ENCODE measurements around the gene GLT1D1.

GLT1D1 gene

DNA sequence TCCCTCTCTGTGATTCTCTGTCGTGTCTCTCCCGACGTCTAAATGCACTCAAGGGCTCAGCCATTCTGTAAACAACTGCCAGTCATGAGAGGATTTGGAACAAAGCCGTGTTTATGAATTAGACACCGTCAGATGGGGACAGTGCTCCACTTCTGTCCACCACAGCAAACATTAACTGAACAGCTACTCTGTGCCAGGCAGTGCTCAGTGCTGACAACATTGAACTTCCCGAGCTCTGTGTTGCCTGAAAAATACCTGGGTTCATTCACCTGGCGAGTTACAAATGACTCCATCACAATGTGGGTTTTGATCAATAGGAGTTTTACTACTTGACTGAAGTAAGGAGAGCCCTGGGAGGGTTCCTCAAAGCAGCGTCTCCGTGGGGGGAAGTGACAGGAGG is 139.3 kb downstream of the GLT1D1 start:
- no peaks in the 10 kb centered on the region for H3K36me3 ChIP-seq (ENCODE audit: control insufficient read depth in 1 of 2, insufficient read depth in 2 of 2, low read length in 2 of 2)
- no peaks in the 10 kb centered on the region for H3K27me3 ChIP-seq (ENCODE audit: low read depth, low read length)
- no peak overlapping the region for H3K27ac ChIP-seq (ENCODE audit: low read length)
- no peak overlapping the region for H3K4me3 ChIP-seq (ENCODE audit: low read depth in 1 of 2, low read length in 2 of 2)
- H3K9me3 ChIP-seq (ENCODE audit: control insufficient read depth in 1 of 2, low read length in 2 of 2) = peaks cover 5 to 6% of the 10 kb centered on the region in 2 donors
- H3K4me1 ChIP-seq (ENCODE audit: control insufficient read depth in 1 of 2, insufficient read depth in 2 of 2, low read length in 2 of 2) = no peaks in the 10 kb centered on the region

DNA sequence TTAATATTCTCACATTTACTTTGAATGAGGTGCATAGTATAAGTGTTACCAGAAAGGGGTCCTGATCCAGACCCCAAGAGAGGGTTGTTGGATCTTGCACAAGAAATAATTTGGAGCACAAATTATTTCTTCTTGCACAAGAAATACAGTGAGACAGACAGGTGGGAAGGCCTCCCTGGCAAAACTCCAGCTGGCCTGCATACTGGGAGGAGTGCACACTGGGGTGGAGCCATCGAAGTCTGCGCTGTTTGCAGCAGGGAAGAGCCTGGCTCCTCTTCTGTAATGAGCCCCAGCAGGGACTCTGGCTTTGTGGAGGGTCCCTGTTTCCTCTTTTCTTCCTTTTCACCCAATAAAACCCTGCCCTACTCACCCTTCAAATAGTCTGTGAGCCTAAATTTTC is 141.6 kb downstream of the GLT1D1 start:
- Histone ChIP-seq H3K27ac (ENCODE audit: low read length) (no peak overlapping the region), H3K36me3 (ENCODE audit: control insufficient read depth in 1 of 2, insufficient read depth in 2 of 2, low read length in 2 of 2) (no peaks in the 10 kb centered on the region), H3K4me3 (ENCODE audit: low read depth in 1 of 2, low read length in 2 of 2) (no peak overlapping the region), H3K27me3 (ENCODE audit: low read depth, low read length) (no peaks in the 10 kb centered on the region), H3K4me1 (ENCODE audit: control insufficient read depth in 1 of 2, insufficient read depth in 2 of 2, low read length in 2 of 2) (no peaks in the 10 kb centered on the region), H3K9me3 (ENCODE audit: control insufficient read depth in 1 of 2, low read length in 2 of 2) (no peaks in the 10 kb centered on the region)

DNA sequence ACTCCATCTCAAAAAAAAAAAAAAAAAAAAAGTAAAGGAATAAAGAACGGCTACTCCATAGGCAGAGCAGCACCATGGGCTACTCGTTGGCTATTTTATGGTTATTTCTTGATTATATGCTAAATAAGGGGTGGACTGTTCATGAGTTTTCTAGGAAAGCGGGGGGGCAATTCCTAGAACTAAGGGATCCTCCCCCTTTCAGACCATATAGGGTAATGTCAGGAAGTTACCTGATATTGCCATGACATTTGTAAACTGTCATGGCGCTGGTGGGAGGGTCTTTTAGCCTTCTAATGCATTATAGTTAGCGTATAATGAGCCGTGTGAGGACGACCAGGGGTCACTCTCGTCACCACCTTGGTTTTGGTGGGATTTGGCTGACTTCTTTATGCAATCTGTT is 142.3 kb downstream of the GLT1D1 start:
- H3K36me3 ChIP-seq (ENCODE audit: control insufficient read depth in 1 of 2, insufficient read depth in 2 of 2, low read length in 2 of 2) = no peaks in the 10 kb centered on the region
- no peak overlapping the region for H3K4me3 ChIP-seq (ENCODE audit: low read depth in 1 of 2, low read length in 2 of 2)
- no peaks in the 10 kb centered on the region for H3K4me1 ChIP-seq (ENCODE audit: control insufficient read depth in 1 of 2, insufficient read depth in 2 of 2, low read length in 2 of 2)
- H3K27me3 ChIP-seq (ENCODE audit: low read depth, low read length) = no peaks in the 10 kb centered on the region
- H3K27ac ChIP-seq (ENCODE audit: low read length) = no peak overlapping the region
- no peaks in the 10 kb centered on the region for H3K9me3 ChIP-seq (ENCODE audit: control insufficient read depth in 1 of 2, low read length in 2 of 2)

DNA sequence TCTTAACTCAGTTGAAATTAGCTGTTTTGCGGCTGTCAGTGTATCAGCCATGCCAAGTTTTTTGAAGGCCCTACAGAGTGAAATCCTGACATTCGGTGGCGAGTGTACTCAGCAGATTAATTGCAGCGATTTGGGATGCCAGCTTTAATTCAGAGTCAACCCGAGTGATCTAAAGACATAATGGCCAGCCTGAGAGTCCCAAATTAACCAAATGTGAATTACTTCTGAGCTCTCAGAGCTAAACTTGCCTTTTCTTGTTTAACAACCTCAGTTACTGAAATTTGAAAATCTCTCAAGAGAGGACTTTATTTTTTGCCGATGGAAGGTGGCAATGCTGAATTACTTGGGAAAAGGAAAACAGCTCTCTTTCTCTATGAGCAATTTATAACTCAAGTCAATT is 148.5 kb downstream of the GLT1D1 start:
- Histone ChIP-seq H3K4me1 (ENCODE audit: control insufficient read depth in 1 of 2, insufficient read depth in 2 of 2, low read length in 2 of 2) (no peaks in the 10 kb centered on the region), H3K9me3 (ENCODE audit: control insufficient read depth in 1 of 2, low read length in 2 of 2) (no peaks in the 10 kb centered on the region), H3K27ac (ENCODE audit: low read length) (no peak overlapping the region), H3K36me3 (ENCODE audit: control insufficient read depth in 1 of 2, insufficient read depth in 2 of 2, low read length in 2 of 2) (no peaks in the 10 kb centered on the region), H3K4me3 (ENCODE audit: low read depth in 1 of 2, low read length in 2 of 2) (no peak overlapping the region), H3K27me3 (ENCODE audit: low read depth, low read length) (no peaks in the 10 kb centered on the region)

DNA sequence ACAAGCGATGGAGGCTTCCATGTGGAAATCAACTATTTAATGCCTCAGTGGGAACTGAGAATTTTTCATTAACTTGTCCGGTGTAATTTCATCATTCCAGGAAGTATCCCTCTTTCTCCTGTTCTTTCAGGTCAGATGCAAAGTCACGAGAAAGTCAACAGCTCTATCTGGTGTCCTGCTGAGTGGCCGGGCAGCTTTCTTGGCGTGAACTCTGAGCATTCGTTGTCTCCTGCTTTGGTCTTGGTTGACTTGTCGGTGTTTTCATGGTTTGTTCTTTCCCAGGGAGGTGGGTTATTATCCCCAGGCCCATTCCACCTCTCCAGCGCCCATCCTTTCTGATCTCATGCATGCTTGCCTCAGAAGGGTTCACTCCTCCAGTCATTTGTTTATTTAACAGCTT is 149.1 kb downstream of the GLT1D1 start:
- H3K4me1 ChIP-seq (ENCODE audit: control insufficient read depth in 1 of 2, insufficient read depth in 2 of 2, low read length in 2 of 2) = no peaks in the 10 kb centered on the region
- H3K27me3 ChIP-seq (ENCODE audit: low read depth, low read length) = no peaks in the 10 kb centered on the region
- no peaks in the 10 kb centered on the region for H3K36me3 ChIP-seq (ENCODE audit: control insufficient read depth in 1 of 2, insufficient read depth in 2 of 2, low read length in 2 of 2)
- H3K4me3 ChIP-seq (ENCODE audit: low read depth in 1 of 2, low read length in 2 of 2) = no peak overlapping the region
- H3K9me3 ChIP-seq (ENCODE audit: control insufficient read depth in 1 of 2, low read length in 2 of 2) = no peaks in the 10 kb centered on the region
- no peak overlapping the region for H3K27ac ChIP-seq (ENCODE audit: low read length)

DNA sequence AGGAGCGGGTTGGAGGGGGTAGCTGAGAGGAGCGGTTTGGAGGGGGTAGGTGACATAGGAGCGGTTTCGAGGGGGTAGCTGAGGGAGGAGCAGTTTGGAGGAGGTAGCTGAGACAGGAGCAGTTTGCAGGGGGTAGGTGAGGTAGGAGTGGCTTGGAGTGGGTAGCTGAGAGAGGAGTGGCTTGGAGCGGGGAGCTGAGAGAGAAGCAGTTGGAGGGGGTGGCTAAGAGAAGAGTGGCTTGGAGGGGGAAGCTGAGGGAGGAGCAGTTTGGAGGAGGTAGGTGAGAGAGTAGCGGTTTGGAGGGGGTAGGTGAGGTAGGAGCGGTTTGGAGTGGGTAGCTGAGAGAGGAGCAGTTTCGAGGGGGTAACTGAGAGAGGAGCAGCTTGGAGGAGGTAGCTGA is 152.1 kb downstream of the GLT1D1 start:
- H3K27me3 ChIP-seq (ENCODE audit: low read depth, low read length) = no peaks in the 10 kb centered on the region
- H3K4me3 ChIP-seq (ENCODE audit: low read depth in 1 of 2, low read length in 2 of 2) = no peak overlapping the region
- no peak overlapping the region for H3K27ac ChIP-seq (ENCODE audit: low read length)
- H3K4me1 ChIP-seq (ENCODE audit: control insufficient read depth in 1 of 2, insufficient read depth in 2 of 2, low read length in 2 of 2) = no peaks in the 10 kb centered on the region
- H3K36me3 ChIP-seq (ENCODE audit: control insufficient read depth in 1 of 2, insufficient read depth in 2 of 2, low read length in 2 of 2) = no peaks in the 10 kb centered on the region
- no peaks in the 10 kb centered on the region for H3K9me3 ChIP-seq (ENCODE audit: control insufficient read depth in 1 of 2, low read length in 2 of 2)

DNA sequence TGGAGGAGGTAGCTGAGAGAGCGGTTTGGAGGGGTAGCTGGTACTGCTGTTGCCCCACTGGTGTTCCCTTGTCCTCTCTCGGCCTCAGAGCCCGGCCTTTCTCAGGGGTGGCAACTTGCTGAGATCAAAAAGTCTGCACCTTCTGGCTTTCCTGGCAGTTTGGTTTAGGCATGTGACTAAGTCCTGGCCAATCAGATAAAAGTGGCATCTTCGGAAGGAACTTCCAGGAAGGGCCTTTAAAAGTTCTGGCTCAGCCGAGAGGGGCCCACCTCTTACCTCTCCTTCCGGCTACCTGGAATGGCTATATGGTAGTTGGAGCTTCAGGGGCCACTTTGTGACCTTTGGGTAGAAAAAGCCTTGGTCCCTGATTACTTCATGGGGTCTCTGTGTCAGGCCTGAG is 152.6 kb downstream of the GLT1D1 start:
- Histone ChIP-seq H3K9me3 (ENCODE audit: control insufficient read depth in 1 of 2, low read length in 2 of 2) (no peaks in the 10 kb centered on the region), H3K27ac (ENCODE audit: low read length) (no peak overlapping the region), H3K4me1 (ENCODE audit: control insufficient read depth in 1 of 2, insufficient read depth in 2 of 2, low read length in 2 of 2) (no peaks in the 10 kb centered on the region), H3K4me3 (ENCODE audit: low read depth in 1 of 2, low read length in 2 of 2) (no peak overlapping the region), H3K27me3 (ENCODE audit: low read depth, low read length) (no peaks in the 10 kb centered on the region), H3K36me3 (ENCODE audit: control insufficient read depth in 1 of 2, insufficient read depth in 2 of 2, low read length in 2 of 2) (no peaks in the 10 kb centered on the region)

DNA sequence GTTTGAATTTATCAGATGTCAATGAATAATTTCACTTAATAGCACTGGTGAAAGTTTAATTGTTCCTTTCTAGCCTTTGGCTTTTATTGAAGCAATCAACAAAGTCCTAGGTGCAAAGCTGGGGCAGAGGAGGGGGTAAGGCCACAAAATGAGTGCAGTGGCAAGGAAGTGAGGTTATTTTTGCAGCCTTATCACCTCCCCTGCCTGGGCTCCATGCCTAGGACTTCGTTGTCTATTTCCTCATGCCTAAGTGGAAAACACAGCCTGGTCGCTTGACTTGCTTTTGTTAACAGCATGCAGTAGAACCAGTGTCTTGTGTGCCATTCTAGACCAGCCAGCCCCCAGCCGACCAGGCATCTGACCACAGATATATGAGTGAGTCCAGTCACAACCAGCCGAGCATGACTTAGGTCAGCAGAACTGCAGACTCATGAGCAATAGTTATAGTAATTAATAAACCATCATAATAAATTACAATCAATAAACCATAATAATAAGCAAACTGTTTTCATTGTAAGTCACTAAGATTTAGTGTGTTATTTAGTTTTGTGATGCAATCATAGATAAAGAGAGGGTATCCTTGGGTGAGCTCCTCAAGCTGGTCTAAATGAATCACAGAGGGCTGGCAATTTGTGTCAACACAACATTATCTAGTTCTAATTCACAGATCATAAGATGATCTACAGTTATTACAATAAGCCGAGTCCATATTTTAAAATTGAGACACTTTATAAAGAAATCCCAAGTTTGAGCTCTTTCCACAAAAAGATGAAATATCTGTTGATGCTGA is 156.8 kb downstream of the GLT1D1 start:
- Histone ChIP-seq H3K4me3 (ENCODE audit: low read depth in 1 of 2, low read length in 2 of 2) (no peak overlapping the region), H3K4me1 (ENCODE audit: control insufficient read depth in 1 of 2, insufficient read depth in 2 of 2, low read length in 2 of 2) (no peaks in the 10 kb centered on the region), H3K27ac (ENCODE audit: low read length) (no peak overlapping the region), H3K36me3 (ENCODE audit: control insufficient read depth in 1 of 2, insufficient read depth in 2 of 2, low read length in 2 of 2) (no peaks in the 10 kb centered on the region), H3K27me3 (ENCODE audit: low read depth, low read length) (no peaks in the 10 kb centered on the region), H3K9me3 (ENCODE audit: control insufficient read depth in 1 of 2, low read length in 2 of 2) (no peaks in the 10 kb centered on the region)

DNA sequence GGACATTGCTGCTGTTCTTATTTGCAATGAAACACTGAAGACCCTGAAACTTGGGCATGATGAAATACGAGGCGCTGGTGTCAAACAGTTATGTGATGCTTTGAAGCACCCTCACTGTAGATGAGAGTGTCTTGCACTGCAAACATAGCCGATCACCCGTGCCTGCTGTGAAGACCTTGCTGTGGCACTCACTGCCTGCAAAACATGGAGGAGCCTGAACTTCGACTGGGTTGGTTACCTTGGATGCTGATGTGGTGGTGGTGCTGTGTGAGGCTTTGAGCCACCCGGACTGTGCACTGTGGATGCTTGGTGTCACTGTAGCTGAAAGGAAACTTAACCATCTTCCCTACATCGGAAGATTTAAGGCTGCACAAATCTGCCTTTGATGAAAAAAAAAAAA is 162.9 kb downstream of the GLT1D1 start:
- no peak overlapping the region for H3K4me3 ChIP-seq (ENCODE audit: low read depth in 1 of 2, low read length in 2 of 2)
- H3K9me3 ChIP-seq (ENCODE audit: control insufficient read depth in 1 of 2, low read length in 2 of 2) = peaks cover 5 to 20% of the 10 kb centered on the region in 2 donors
- H3K36me3 ChIP-seq (ENCODE audit: control insufficient read depth in 1 of 2, insufficient read depth in 2 of 2, low read length in 2 of 2) = no peaks in the 10 kb centered on the region
- no peaks in the 10 kb centered on the region for H3K4me1 ChIP-seq (ENCODE audit: control insufficient read depth in 1 of 2, insufficient read depth in 2 of 2, low read length in 2 of 2)
- H3K27me3 ChIP-seq (ENCODE audit: low read depth, low read length) = no peaks in the 10 kb centered on the region
- H3K27ac ChIP-seq (ENCODE audit: low read length) = no peak overlapping the region

DNA sequence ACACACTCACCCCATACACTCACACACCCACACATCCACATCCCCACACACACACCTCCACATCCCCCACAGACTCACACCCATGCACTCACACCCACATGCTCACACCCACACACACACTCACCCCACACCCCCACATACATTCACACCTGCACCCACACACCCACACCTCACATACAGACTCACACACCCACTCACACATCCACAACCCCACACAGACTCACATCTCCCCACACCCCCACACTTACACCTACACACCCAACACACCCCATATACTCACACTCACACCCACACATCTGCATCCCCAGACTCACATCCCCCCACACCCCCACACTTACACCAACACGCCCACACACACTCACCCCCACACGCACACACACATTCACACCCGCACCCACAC is 171.8 kb downstream of the GLT1D1 start:
- no peaks in the 10 kb centered on the region for H3K4me1 ChIP-seq (ENCODE audit: control insufficient read depth in 1 of 2, insufficient read depth in 2 of 2, low read length in 2 of 2)
- no peak overlapping the region for H3K27ac ChIP-seq (ENCODE audit: low read length)
- no peak overlapping the region for H3K4me3 ChIP-seq (ENCODE audit: low read depth in 1 of 2, low read length in 2 of 2)
- H3K36me3 ChIP-seq (ENCODE audit: control insufficient read depth in 1 of 2, insufficient read depth in 2 of 2, low read length in 2 of 2) = no peaks in the 10 kb centered on the region
- no peaks in the 10 kb centered on the region for H3K27me3 ChIP-seq (ENCODE audit: low read depth, low read length)
- peaks cover 5 to 8% of the 10 kb centered on the region in 2 donors for H3K9me3 ChIP-seq (ENCODE audit: control insufficient read depth in 1 of 2, low read length in 2 of 2)

DNA sequence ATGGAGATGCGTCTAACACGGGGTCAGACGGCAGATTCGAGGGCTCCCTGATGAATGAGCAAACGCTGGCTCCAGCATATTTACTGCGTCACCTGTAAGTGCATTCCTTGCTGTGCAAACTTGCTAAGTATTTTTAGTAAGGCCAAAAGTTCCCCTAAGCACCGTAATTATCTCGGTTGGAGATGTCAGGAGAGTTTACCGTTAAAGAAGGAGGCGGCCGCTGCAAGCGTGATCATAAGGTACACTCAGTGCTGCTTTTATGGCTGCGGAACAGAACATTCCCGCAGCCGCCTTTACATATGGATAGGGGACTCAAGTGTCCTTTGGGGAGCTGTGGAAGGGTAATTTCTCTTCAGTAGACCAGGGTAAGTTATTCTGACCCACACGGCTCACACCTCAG is 175.6 kb downstream of the GLT1D1 start:
- H3K27me3 ChIP-seq (ENCODE audit: low read depth, low read length) = no peaks in the 10 kb centered on the region
- H3K4me1 ChIP-seq (ENCODE audit: control insufficient read depth in 1 of 2, insufficient read depth in 2 of 2, low read length in 2 of 2) = no peaks in the 10 kb centered on the region
- no peak overlapping the region for H3K4me3 ChIP-seq (ENCODE audit: low read depth in 1 of 2, low read length in 2 of 2)
- no peak overlapping the region for H3K27ac ChIP-seq (ENCODE audit: low read length)
- no peaks in the 10 kb centered on the region for H3K9me3 ChIP-seq (ENCODE audit: control insufficient read depth in 1 of 2, low read length in 2 of 2)
- no peaks in the 10 kb centered on the region for H3K36me3 ChIP-seq (ENCODE audit: control insufficient read depth in 1 of 2, insufficient read depth in 2 of 2, low read length in 2 of 2)
